ENCODE measurements around the gene TRAPPC11. TPM values are rescaled to one million over a fixed set of nuclear protein-coding genes. Genes with fewer than 3 reads are reported as not detected.

Gene TRAPPC11
- total RNA-seq, 2 experiments from 2014 or later, result 25.0 to 32.6 TPM

GRCh38 chr4:183645326-183645725, 13.8 kb upstream of the TRAPPC11 start:
- Mint-ChIP-seq H3K4me3 (no peak overlapping the region), H3K9me3 (no peaks in the 10 kb centered on the region), H3K27me3 (ENCODE audit: low read depth) (no peaks in the 10 kb centered on the region), H3K27ac (no peak overlapping the region), H3K4me1 (ENCODE audit: low read depth) (peaks cover 4% of the 10 kb centered on the region), H3K36me3 (ENCODE audit: low read depth) (peaks cover 21% of the 10 kb centered on the region)
- DNase-seq, result no peak
- intact Hi-C loops (cut with micrococcal nuclease), result no loop called here
- CTCF ChIA-PET, result interaction anchor here (0.7 kb wide), 1 partner anchor 260 kb away, joined by 6 read pairs; no protein-coding TSS in a partner anchor

DNA sequence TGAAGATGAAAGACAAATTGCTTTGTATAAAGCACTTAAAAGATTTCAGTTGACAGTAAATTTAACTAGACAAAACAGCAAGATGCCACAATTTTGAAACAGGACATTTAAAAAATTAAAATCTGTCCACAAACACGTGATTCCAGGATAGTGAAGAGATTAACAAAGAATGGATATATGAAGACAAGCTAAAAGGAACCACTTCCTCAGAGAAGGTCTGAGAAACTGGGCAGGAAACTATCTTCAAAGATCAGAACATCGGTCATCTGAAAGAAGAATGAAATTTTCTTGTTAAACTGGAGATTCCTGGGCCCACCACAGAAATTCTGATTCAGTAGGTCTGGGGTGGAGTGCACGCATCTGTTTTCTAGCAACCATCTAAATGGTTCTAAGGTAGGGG, 1.5 kb upstream of the TRAPPC11 start:
- DNase-seq, result no peak
- intact Hi-C loops (cut with micrococcal nuclease), result loop anchor here (10.0 kb wide), 1 partner anchor 1167 kb away; the partner anchor contains the start of gene ACSL1
- no peak overlapping the region for H3K27ac Mint-ChIP-seq

DNA sequence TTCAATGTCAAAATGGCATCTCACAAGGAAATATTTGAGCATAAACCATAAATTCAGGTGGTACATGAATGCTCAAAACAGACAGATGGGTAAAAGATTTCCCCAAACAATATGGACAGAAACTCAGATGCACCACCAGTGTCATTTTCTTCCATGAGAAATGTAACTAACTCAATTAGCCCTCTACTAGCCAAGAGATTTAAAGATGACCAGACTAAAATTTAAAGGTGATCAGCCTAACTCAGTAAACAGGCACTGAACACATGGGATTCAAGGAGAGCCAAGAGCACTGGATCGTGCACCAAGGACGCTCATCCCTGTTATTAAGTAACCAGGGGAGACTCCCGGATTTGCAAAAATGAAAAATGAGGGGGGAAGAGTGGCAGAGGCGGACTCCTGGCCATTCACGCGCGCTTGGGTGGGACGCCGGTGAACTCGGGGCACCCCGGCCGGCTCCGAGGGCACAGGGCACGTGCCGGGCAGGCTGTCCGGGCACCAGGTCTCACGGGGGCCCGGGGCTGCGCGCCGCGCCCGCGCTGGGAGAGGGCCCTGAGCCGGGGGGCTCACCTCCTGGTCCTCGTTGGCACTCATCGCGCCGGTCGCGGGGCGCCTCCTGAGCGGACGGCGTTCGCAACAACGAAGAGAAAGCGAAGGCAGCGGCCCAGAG, 598 bp upstream of the TRAPPC11 start:
- H3K4me3 Mint-ChIP-seq, result peak overlapping the region; percentile 96
- peak overlapping the region; percentile 68 for H3K27ac Mint-ChIP-seq
- peak; percentile 21 for DNase-seq
- peaks cover 29% of the 10 kb centered on the region for H3K4me1 Mint-ChIP-seq (ENCODE audit: low read depth)
- CTCF ChIA-PET, result interaction anchor here (1.3 kb wide), 1 partner anchor 154 kb away, joined by 4 read pairs; no protein-coding TSS in a partner anchor
- H3K36me3 Mint-ChIP-seq (ENCODE audit: low read depth), result peaks cover 6% of the 10 kb centered on the region
- H3K9me3 Mint-ChIP-seq, result no peaks in the 10 kb centered on the region
- intact Hi-C loops (cut with micrococcal nuclease), result loop anchor here (1.0 to 10.0 kb wide), 8 partner anchors 21 to 1737 kb away; partner anchors contain the start of genes ACSL1, CASP3, CDKN2AIP and DCTD
- no peaks in the 10 kb centered on the region for H3K27me3 Mint-ChIP-seq (ENCODE audit: low read depth)

More for the DNA sequence above, 1.5 kb upstream of the TRAPPC11 start:
- Mint-ChIP-seq H3K9me3 (no peaks in the 10 kb centered on the region), H3K27me3 (ENCODE audit: low read depth) (no peaks in the 10 kb centered on the region), H3K4me1 (ENCODE audit: low read depth) (peaks cover 29% of the 10 kb centered on the region), H3K4me3 (peak overlapping the region; percentile 96), H3K36me3 (ENCODE audit: low read depth) (peaks cover 13% of the 10 kb centered on the region)
- CTCF ChIA-PET, result no interaction called here

- Mint-ChIP-seq H3K27ac (peak overlapping the region; percentile 47), H3K4me1 (ENCODE audit: low read depth) (peaks cover 32% of the 10 kb centered on the region), H3K27me3 (ENCODE audit: low read depth) (no peaks in the 10 kb centered on the region), H3K9me3 (no peaks in the 10 kb centered on the region), H3K36me3 (ENCODE audit: low read depth) (peaks cover 5% of the 10 kb centered on the region), H3K4me3 (peak overlapping the region; percentile 96)
- CTCF ChIA-PET, result interaction anchor here (0.5 to 1.3 kb wide), 3 partner anchors 156 to 757 kb away, joined by 3 to 4 read pairs (median 4); no protein-coding TSS in a partner anchor
- intact Hi-C loops (cut with micrococcal nuclease), result loop anchor here (1.0 to 10.0 kb wide), 8 partner anchors 23 to 1735 kb away; partner anchors contain the start of genes ACSL1, CASP3, CDKN2AIP and DCTD
- DNase-seq, result no peak
Measured at GRCh38 chr4:183659872-183660242, 764 bp downstream of the TRAPPC11 start.

DNA sequence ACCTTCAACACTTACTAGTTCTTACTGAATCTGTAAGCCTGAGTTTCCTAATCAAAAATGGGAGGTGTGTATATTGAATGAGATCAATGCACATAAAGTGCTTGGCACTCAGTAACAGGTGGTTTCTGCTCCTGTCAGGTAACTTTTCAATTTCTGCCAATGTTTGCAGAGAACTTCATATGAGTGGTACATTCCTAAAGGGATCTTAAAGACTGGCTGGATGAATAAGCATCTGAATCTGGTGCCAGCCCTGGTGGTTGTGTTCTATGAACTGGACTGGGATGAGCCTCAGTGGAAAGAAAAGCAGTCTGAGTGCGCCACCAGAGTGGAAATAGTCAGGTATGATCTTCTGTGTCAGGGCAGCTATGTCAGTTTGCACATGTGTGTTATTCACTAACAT, 7.0 kb downstream of the TRAPPC11 start:
- Mint-ChIP-seq H3K27me3 (ENCODE audit: low read depth) (no peaks in the 10 kb centered on the region), H3K4me3 (no peak overlapping the region), H3K4me1 (ENCODE audit: low read depth) (peaks cover 7% of the 10 kb centered on the region), H3K36me3 (ENCODE audit: low read depth) (peaks cover 15% of the 10 kb centered on the region), H3K9me3 (no peaks in the 10 kb centered on the region), H3K27ac (no peak overlapping the region)
- intact Hi-C loops (cut with micrococcal nuclease), result no loop called here
- DNase-seq, result no peak
- CTCF ChIA-PET, result no interaction called here

DNA sequence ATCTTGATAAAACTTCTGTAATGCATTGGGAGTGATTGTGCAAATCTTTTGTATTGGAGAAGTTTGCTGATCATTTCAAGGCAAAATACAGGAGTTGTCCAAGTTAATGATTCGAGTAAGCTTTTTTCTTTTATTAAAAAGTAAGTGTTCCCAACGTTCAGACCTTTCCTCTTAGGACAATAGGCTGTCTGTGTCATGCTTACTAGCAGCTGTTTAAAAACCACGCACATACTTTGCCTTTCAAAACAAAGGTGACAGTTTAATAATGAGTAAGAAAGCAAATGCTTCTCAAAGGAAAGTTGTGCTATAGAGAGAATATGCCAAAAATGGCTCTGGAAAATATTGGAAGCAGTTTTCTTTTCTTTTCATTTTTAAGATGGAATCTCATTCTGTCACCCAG, 11.2 kb downstream of the TRAPPC11 start:
- CTCF ChIA-PET, result no interaction called here
- DNase-seq, result no peak
- intact Hi-C loops (cut with micrococcal nuclease), result no loop called here
- no peak overlapping the region for H3K4me3 Mint-ChIP-seq
- H3K9me3 Mint-ChIP-seq, result no peaks in the 10 kb centered on the region
- no peaks in the 10 kb centered on the region for H3K27me3 Mint-ChIP-seq (ENCODE audit: low read depth)
- H3K4me1 Mint-ChIP-seq (ENCODE audit: low read depth), result peaks cover 3% of the 10 kb centered on the region
- no peak overlapping the region for H3K27ac Mint-ChIP-seq
- peaks cover 17% of the 10 kb centered on the region for H3K36me3 Mint-ChIP-seq (ENCODE audit: low read depth)

- Mint-ChIP-seq H3K4me3 (no peak overlapping the region), H3K27me3 (ENCODE audit: low read depth) (no peaks in the 10 kb centered on the region), H3K9me3 (no peaks in the 10 kb centered on the region), H3K27ac (no peak overlapping the region), H3K4me1 (ENCODE audit: low read depth) (no peaks in the 10 kb centered on the region), H3K36me3 (ENCODE audit: low read depth) (peaks cover 17% of the 10 kb centered on the region)
- intact Hi-C loops (cut with micrococcal nuclease), result no loop called here
- DNase-seq, result no peak
- CTCF ChIA-PET, result no interaction called here
Measured at GRCh38 chr4:183670960-183671555, 12.0 kb downstream of the TRAPPC11 start.

GRCh38 chr4:183674153-183674552, 15.1 kb downstream of the TRAPPC11 start:
- Mint-ChIP-seq H3K9me3 (no peaks in the 10 kb centered on the region), H3K27me3 (ENCODE audit: low read depth) (no peaks in the 10 kb centered on the region), H3K4me1 (ENCODE audit: low read depth) (peaks cover 2% of the 10 kb centered on the region), H3K36me3 (ENCODE audit: low read depth) (peaks cover 10% of the 10 kb centered on the region), H3K4me3 (no peak overlapping the region), H3K27ac (no peak overlapping the region)
- no peak for DNase-seq
- intact Hi-C loops (cut with micrococcal nuclease), result no loop called here
- CTCF ChIA-PET, result interaction anchor here (0.9 kb wide), 1 partner anchor 51 kb away, joined by 4 read pairs; no protein-coding TSS in a partner anchor

- Mint-ChIP-seq H3K27ac (no peak overlapping the region), H3K27me3 (ENCODE audit: low read depth) (no peaks in the 10 kb centered on the region), H3K36me3 (ENCODE audit: low read depth) (peaks cover 10% of the 10 kb centered on the region), H3K4me3 (no peak overlapping the region), H3K9me3 (no peaks in the 10 kb centered on the region), H3K4me1 (ENCODE audit: low read depth) (peaks cover 2% of the 10 kb centered on the region)
- intact Hi-C loops (cut with micrococcal nuclease), result no loop called here
- CTCF ChIA-PET, result interaction anchor here (0.6 to 0.8 kb wide), 2 partner anchors 172 to 496 kb away, joined by 3 to 5 read pairs; no protein-coding TSS in a partner anchor
- no peak for DNase-seq
Measured at GRCh38 chr4:183675625-183676024, 16.5 kb downstream of the TRAPPC11 start.

- Mint-ChIP-seq H3K27me3 (ENCODE audit: low read depth) (no peaks in the 10 kb centered on the region), H3K4me1 (ENCODE audit: low read depth) (peaks cover 2% of the 10 kb centered on the region), H3K27ac (no peak overlapping the region), H3K4me3 (no peak overlapping the region), H3K9me3 (no peaks in the 10 kb centered on the region), H3K36me3 (ENCODE audit: low read depth) (peaks cover 16% of the 10 kb centered on the region)
- no peak for DNase-seq
- intact Hi-C loops (cut with micrococcal nuclease), result no loop called here
- CTCF ChIA-PET, result no interaction called here
Measured at GRCh38 chr4:183681119-183681518, 22.0 kb downstream of the TRAPPC11 start.

- Mint-ChIP-seq H3K4me1 (ENCODE audit: low read depth) (no peaks in the 10 kb centered on the region), H3K4me3 (no peak overlapping the region), H3K9me3 (no peaks in the 10 kb centered on the region), H3K36me3 (ENCODE audit: low read depth) (peaks cover 23% of the 10 kb centered on the region), H3K27ac (no peak overlapping the region), H3K27me3 (ENCODE audit: low read depth) (no peaks in the 10 kb centered on the region)
- CTCF ChIA-PET, result interaction anchor here (0.9 kb wide), 1 partner anchor 18 kb away, joined by 3 read pairs; no protein-coding TSS in a partner anchor
- intact Hi-C loops (cut with micrococcal nuclease), result no loop called here
- DNase-seq, result no peak
Measured at GRCh38 chr4:183686461-183686860, 27.4 kb downstream of the TRAPPC11 start.

GRCh38 chr4:183688216-183688615, 29.1 kb downstream of the TRAPPC11 start:
- Mint-ChIP-seq H3K4me1 (ENCODE audit: low read depth) (no peaks in the 10 kb centered on the region), H3K36me3 (ENCODE audit: low read depth) (peaks cover 29% of the 10 kb centered on the region), H3K4me3 (no peak overlapping the region), H3K27me3 (ENCODE audit: low read depth) (no peaks in the 10 kb centered on the region), H3K27ac (no peak overlapping the region), H3K9me3 (no peaks in the 10 kb centered on the region)
- DNase-seq, result no peak
- CTCF ChIA-PET, result no interaction called here
- intact Hi-C loops (cut with micrococcal nuclease), result no loop called here

DNA sequence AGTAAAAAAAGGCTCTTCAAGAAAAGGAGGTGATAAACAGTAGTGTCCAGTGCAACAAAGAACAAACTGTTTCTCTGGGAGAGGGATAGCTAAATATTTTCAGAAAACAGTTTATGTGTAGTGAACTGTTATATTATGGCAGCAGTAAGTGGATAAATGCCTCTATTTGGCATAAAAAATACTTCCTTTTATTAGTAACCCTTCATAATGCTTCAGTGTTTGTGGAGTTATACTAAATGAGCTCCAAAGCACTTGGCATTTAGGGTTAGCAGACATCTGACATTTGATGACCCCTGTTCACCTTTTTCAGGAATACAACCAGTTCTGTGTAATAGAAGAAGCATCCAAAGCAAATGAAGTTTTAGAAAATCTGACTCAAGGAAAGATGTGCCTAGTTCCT, 31.9 kb downstream of the TRAPPC11 start:
- no peak for DNase-seq
- H3K27ac Mint-ChIP-seq, result no peak overlapping the region
- no peaks in the 10 kb centered on the region for H3K9me3 Mint-ChIP-seq
- no peak overlapping the region for H3K4me3 Mint-ChIP-seq
- H3K36me3 Mint-ChIP-seq (ENCODE audit: low read depth), result peaks cover 33% of the 10 kb centered on the region
- intact Hi-C loops (cut with micrococcal nuclease), result no loop called here
- no peaks in the 10 kb centered on the region for H3K4me1 Mint-ChIP-seq (ENCODE audit: low read depth)
- H3K27me3 Mint-ChIP-seq (ENCODE audit: low read depth), result no peaks in the 10 kb centered on the region
- CTCF ChIA-PET, result no interaction called here
